NCI-H82 treated with DMSO at 0.1 percent for 48 hours (cell line): ENCODE results near the gene PPP2R3A.
"Not testable (repeated sequence)": the region's sequence is repeated elsewhere in the genome, so short reads cannot be mapped to it uniquely, and the experiment has no call there.

Source experiments
- DNase-seq: peaks from one replicate; lab custom pipeline; 2025; ENCODE audit not compliant: unreplicated experiment; lab: John Stamatoyannopoulos, UW

The PPP2R3A gene

DNA sequence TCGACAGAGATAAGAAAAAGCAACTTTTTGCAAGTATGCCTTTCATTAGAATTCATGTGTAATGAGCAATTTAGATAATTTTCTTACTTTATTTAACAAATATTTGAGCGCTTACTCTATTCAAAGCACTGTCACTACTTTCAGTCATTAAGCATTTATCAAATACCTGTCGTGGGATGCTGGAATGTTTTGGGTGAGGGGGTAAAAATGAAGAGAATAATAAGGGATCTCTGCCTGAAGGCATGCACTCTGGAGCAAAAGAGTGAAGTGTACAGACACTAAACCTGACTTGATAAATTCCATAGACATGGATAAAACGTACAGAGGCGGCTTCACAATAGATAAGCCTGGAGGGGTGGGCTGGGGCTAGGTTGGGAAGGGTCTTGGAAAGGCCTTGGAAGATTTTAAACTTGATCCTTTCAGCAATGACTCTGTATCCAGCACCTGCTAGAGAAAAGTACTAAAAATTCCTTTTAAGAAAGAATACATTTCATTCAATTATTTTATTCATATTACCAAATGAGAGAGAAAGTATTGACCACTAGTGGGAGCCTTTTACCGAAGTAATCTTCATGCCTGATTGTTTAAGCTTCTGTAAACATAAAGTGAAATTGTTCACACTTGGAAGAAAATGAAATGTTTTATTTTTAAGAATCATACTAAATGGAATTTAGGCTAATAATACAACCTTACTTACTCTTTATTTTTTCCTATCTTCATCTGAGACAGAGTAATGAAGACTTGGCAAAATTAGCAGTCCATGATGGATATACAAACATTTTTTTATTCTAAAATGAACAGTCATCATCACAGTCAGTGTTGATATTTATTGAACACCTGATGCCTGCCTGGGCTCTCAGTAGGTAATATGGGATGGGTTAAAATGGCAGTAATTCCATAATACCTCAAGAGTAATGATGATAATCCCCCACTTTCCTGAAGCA is 113.2 kb downstream of the PPP2R3A start:
- DNase-seq: peak; percentile 13

DNA sequence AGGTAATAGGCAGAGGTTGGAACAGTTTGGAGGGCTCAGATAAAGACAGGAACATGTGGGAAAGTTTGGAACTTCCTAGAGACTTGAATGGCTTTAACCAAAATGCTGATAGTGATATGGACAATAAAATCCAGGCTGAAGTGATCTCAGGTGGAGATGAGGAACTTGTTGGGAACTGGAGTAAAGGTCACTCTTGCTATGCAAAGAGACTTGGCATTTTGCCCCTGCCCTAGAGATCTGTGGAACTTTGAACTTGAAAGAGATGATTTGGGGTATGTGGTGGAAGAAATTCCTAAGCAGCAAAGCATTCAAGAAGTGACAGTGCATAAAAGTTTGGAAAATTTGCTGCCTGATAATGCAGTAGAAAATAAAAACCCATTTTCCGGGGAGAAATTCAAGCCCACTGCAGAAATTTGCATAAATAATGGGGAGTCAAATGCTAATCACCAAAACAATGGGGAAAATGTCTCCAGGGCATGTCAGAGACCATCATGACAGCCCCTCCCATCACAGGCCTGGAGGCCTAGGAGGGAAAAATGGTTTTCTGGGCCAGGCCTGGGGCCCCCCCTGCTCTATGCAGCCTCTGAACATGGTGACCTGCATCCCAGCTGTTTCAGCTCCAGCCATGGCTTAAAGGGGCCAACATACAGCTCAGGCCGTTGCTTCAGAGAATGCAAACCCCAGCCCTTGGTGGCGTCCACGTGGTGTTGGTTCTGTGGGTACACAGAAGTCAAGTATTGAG is 118.3 kb downstream of the PPP2R3A start:
- not testable (repeated sequence) for DNase-seq

DNA sequence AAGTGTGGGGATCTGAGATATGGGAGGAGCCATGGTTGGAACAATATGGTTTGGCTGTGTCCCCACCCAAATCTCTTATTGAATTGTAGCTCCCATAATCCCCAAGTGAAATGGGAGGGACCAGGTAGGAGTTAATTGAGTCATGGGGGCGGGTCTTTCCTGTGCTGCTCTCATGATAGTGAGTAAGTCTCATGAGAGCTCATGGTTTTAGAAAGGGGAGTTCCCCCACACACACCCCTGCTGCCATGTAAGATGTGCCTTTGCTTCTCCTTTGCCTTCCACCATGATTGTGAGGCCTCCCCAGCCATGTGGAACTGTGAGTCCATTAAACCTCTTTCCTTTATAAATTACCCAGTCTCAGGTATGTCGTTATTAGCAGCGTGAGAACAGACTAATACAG is 119.5 kb downstream of the PPP2R3A start:
- DNase-seq: not testable (repeated sequence)

DNA sequence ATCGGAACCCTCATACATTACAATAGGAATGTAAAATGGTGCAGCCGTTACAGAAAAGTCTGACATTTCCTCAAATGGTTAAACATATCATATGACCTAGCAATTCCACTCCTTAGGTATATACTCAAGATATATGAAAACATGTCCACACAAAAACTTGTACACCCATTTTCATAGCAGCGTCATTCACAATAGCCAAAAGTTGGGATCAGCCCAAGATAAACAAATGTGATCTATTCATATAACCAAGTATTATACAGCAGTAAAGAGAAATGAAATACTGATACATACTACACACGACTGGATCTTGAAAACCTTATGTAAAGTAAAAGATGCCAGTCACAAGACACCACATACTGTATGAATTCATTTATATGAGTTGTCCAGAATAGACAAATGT is 128.2 kb downstream of the PPP2R3A start:
- DNase-seq: no peak

DNA sequence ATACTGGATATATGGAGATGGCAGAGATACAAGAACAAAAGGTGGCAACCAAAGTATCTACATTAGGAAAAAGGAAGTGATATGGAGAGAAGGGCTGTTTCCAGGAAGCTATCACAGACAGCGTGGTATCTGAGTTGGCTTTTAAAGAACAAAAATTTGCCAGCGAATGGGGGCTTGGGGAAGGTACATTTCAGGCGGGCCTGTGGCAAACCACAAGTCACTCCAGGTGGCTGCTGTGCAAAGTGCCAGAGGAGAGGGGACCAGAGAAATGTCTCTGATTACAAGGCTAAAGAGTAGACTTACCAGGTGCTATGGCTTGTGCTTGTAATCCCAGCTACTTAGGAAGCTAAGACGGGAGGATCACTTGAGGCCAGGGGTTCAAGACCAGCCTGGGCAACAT is 139.5 kb downstream of the PPP2R3A start:
- no peak for DNase-seq

DNA sequence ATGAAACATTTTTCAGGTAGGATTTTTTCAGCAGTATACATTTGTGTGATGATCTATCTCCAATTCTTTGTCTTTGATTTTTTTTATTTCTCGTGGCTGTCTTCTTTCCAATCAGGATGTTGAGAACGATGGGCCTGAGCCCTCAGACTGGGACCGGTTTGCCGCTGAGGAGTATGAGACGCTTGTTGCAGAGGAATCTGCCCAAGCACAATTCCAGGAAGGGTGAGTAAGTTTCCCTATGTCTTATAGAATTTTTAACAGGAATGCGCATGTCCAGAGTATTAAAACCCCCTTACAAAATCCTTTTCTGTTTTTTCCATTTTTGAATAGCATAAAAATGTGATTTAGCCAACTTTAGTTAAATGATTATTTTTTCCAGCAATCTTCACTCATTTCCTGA is 140.6 kb downstream of the PPP2R3A start:
- DNase-seq: no peak

DNA sequence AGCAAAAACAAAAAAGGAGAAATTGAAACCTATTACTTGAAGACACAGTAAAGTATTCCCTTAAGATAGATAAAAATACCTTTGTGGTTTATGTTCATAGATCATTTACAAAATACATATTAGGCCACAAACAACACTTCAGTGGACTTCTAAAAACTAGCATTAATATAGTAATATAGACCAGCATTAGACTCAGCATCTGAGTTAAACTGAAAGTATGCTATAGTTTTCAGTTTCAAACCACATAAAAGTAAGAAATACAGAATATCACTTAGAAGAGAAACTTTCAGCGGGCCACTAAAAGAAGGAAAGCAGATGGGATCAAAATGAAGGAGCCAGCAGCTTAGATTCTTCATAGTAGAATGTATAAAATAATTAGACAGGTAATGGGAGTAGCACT is 144.0 kb downstream of the PPP2R3A start:
- no peak for DNase-seq

DNA sequence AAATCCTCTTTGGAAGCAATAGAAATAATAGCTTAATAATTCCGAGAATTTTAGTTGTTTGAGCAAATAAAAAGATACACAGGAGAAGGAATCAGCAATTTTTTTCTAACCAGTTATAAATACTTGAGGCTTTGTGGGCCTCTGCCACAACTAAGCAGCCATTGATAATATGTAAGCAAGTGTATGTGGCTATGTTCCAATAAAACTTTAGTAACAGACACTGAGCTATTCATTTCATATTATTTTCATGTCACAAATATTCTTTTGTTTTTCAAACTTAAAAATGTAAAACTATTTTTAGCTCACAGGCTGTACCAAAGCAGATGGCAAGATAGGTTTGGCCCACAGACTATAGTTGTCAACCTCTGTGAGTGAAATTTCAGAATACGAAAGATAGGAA is 145.0 kb downstream of the PPP2R3A start:
- DNase-seq: no peak

DNA sequence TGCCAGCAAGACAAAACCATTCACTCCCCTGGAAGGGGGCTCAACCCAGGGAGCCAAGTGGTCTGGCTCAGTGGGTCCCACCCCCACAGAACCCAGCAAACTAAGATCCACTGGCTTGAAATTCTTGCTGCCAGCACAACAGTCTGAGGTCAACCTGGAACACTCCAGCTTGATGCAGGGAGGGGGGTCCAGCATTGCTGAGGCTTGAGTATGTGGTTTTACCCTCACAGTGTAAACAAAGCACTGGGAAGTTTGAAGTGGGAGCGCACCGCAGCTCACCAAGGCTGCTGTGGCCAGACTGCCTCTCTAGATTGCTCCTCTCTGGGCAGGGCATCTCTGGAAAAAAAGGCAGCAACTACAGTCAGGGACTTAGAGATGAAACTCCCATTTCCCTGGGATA is 148.9 kb downstream of the PPP2R3A start:
- DNase-seq: no peak

DNA sequence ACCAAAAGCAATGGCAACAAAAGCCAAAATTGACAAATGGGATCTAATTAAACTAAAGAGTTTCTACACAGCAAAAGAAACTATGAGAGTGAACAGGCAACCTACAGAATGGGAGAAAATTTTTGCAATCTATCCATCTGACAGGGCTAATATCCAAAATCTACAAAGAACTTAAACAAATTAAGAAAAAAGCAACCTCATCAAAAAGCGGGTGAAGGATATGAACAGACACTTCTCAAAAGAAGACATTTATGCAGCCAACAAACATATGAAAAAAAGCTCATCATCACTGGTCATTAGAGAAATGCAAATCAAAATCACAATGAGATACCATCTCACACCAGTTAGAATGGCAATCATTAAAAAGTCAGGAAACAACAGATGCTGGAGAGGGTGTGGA is 153.8 kb downstream of the PPP2R3A start:
- not testable (repeated sequence) for DNase-seq

DNA sequence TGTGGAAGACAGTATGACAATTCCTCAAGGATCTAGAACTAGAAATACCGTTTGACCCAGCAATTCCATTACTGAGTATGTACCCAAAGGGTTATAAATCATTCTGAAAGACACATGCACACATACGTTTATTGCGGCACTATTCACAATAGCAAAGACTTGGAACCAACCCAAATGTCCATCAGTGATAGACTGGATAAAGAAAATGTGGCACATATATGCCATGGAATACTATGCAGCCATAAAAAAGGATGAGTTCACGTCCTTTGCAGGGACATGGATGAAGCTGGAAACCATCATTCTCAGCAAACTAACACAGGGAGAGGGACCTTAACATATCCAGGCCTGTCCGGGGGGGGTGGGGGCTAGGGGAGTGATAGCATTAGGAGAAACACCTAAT is 154.3 kb downstream of the PPP2R3A start:
- DNase-seq: not testable (repeated sequence)

DNA sequence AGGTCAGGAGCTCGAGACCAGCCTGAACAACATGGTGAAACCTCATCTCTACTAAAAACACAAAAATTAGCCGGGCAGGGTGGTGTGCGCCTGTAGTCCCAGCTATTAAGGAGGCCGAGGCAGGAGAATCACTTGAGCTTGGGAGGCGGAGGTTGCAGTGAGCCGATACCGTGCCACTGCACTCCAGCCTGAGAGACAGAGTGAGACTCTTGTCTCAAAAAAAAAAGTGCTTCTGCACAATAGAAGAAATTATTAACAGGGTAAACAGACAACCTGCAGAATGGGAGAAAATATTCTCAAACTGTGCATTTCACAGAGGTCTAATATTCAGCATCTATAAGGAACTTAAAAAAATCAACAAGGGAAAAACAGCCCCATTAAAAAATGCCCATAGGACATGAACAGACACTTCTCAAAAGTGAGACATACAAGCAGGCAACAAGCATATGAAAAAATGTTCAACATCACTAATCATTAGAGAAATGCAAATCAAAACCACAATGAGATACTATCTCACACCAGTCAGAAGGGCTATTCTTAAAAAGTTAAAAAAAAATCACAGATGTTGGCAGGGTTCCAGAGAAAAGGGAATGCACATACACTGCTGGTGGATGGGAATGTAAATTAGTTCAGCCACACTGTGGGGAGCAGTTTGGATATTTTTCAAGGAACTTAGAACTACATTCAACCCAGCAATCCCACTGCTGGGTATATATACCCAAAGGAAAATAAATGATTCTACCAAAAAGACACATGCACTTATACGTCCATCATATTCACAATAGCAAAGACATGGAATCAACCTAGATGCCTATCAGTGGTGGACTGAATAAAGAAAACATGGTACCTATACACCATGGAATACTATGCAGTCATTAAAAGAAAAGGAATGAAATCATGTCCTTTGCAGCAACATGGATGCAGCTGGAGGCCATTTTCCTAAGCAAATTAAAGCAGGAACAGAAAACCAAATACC is 155.1 kb downstream of the PPP2R3A start:
- no peak for DNase-seq

DNA sequence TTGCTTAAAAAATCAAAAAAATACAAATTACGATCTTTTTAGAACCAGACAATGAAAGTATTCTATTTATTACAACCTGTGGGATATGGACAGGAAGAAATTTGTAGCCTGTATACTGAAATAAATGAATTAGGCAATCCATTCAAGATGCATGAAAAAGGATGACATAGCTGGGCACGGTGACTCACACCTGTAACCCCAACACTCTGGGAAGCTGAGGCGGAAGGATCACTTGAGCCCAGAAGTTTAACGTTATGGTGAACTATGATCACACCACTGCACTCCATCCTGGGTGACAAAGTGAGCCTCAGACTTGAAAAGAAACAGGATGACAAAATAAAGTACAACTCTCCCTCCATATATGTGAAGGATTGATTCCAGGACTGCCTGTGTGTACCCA is 156.5 kb downstream of the PPP2R3A start:
- DNase-seq: no peak

DNA sequence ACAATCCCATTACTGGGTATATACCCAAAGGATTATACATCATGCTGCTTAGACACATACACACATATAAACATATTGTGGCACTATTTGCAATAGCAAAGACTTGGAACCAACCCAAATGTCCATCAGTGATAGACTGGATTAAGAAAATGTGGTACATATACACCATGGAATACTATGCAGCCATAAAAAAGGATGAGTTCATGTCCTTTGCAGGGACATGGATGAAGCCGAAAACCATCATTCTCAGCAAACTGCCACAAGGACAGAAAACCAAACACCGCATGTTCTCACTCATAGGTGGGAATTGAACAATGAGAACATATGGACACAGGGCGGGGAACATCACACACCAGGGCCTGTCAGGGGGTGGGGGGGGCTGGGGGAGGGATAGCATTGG is 166.1 kb downstream of the PPP2R3A start:
- DNase-seq: not testable (repeated sequence)

DNA sequence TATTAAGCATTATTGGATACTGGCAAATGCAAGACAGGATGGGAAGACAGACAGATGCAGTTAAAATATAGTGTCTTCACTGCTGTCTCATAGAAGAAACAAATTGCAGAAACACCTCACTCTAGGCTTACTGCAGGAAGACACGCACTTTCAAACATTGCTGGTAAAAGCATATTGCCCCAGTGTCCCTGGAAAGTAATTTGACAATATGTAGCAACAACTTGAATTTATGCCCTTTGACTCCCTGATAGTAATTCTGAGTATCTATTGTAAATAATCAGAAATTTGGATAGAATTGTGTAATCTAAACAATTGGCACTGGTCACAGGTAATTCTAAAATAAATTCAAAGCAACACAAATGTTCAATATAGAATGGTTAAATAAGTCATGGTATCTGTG is 168.6 kb downstream of the PPP2R3A start:
- DNase-seq: no peak

DNA sequence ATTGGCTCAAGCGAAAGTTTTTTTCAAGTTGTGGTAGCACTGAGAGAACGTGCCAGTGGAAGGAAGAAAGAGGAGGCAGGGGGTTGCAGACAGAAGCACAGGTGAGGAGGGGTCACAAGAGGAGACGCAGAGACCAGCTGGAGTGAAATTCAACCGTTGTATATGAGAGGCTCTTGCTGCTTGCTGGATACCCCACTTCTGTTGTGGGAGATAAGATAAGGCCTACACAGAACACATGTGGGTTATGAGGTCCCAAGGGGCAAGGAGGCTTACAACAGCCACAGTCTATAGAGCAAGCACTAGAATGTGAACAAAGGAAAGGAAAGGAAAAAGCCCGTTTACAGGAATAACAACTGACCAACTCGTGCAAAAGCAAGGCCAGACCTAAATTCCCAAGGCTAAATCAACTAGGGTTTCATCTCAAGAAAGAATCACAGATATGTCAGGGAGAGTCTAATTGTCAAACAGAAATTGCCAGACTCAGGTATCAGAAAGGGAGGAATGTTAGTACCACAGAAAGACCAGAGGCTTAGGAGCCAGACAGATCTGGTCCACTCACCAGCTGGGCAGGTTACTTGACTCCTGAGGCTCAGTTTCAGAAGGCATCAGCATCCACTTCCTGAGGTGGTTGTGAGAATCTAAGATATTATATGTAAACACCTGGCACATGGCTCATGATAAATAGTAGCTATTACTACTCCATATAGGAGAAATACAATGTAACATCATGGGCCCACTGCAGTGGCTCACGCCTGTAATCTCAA is 169.7 kb downstream of the PPP2R3A start:
- DNase-seq: peak; percentile 43

DNA sequence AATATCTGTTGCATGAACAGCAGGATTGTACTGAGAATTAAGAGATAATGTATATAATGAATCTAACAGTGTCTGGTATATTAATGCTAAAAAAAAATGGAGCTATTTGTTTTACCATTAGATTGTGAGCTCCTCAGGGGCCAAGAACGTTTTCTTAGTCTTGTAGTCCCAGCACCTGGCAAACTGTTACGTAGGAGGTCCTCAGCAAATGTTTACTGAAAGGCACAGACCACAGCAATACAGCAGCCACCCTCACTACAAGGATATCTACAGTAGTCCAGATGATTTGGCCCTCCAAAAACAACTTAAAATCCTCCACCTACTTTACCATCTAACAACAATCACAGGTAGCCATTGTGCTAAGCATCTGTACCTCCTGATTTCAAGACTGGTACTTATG is 170.9 kb downstream of the PPP2R3A start:
- DNase-seq: no peak

DNA sequence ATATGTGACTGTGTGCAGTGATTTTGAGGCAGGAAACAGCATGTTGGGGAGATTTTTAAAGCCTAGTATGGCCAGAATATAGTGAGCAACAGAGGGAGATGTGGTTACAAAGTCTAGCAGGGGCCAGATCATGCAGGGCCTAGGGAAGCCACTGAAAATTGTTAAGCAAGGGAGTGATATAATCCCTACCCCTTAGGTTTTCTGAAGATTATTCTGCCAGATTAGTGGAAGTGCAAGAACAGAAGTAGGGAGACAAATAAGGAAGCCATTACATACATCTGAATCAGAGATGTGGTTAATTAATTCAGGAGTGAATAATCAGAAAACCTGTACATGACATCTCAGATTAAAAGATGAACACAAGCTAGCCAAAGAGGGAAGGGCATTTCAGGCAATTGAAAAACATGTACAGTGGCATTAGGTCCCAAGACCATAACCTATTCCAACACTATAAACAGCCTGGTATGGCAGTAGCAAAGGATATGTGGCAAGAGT is 175.8 kb downstream of the PPP2R3A start:
- DNase-seq: no peak

DNA sequence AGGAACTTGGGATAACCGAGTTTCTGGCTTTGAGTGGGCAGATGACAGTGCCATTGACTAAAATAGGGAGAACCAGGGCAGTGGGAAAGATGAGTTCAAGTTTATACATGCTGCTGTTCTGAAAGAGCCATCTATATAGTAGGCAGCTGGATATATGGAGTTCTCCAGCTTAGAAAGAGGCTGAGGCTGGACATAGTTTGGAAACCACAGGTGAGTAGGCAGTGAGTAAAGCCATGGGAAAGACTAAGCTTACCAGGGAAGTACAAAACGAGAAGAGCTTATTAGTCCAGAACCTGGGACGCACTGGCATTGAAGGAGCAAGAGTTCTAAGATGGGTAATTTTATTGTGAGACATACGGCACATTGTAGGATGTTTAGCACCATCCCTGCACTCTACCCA is 176.4 kb downstream of the PPP2R3A start:
- DNase-seq: no peak

DNA sequence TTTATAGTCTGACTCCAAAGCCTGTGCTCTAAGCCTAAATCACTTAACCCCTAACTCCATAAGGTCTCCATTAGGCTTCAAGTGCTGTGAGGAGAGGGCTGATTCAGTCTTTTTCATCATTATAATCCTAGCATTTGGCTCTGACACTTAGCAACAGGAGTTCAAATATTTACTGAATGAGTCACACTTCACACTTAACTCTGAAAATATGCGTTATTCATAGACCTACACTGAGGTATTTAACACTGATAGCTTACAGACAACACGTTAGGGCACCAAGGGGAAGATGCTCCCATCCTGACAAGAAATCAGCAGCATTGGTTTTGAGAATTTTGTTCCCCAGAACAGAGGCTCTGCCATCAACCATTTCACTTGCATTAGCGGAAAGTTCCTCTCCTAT is 177.1 kb downstream of the PPP2R3A start:
- peak; percentile 93 for DNase-seq
